LNCaP clone FGC (cell line): Measurements from ENCODE around the gene COLEC12.
A peak's percentile ranks its signal among the peaks of the same experiment; 100 is the strongest.

ENCODE experiments used
- DNase-seq: peaks from one replicate; pipeline ENCODE4 v3.0.0-alpha.2; 2011; ENCODE audit warnings: low read depth
- H3K4me3 ChIP-seq: 2 replicates; pipeline ENCODE4 v1.5.1; 2011; ENCODE audit warnings: mild to moderate bottlenecking, low read depth, low read length, control low read depth
- CTCF ChIP-seq: IDR thresholded peaks from 2 replicates; pipeline ENCODE4 v1.5.1; 2012; ENCODE audit warnings: mild to moderate bottlenecking; ENCODE audit not compliant: control insufficient read depth, insufficient read depth; ENCODE audit errors: extremely low read depth

Gene COLEC12

GRCh38 chr18:457140-457519 is 43.4 kb downstream of the COLEC12 start:
- TF ChIP-seq CTCF: no peak
- H3K4me3 ChIP-seq: no peak overlapping the region
- DNase-seq: no peak

- TF ChIP-seq CTCF: no peak
- no peak overlapping the region for H3K4me3 ChIP-seq
- no peak for DNase-seq
Measured at GRCh38 chr18:456361-457139, 44.0 kb downstream of the COLEC12 start.

GRCh38 chr18:453400-453799 is 47.1 kb downstream of the COLEC12 start:
- TF ChIP-seq CTCF: no peak

GRCh38 chr18:452816-453215 is 47.7 kb downstream of the COLEC12 start:
- no peak for DNase-seq
- H3K4me3 ChIP-seq: no peak overlapping the region
- TF ChIP-seq CTCF: no peak

More at GRCh38 chr18:453400-453799, 47.1 kb downstream of the COLEC12 start:
- DNase-seq: no peak
- H3K4me3 ChIP-seq: no peak overlapping the region

GRCh38 chr18:449374-449773 is 51.1 kb downstream of the COLEC12 start:
- peak overlapping the region; percentile 33 for H3K4me3 ChIP-seq
- TF ChIP-seq CTCF: peak; percentile 12
- peak; percentile 93 for DNase-seq

GRCh38 chr18:448116-448790 is 52.2 kb downstream of the COLEC12 start:
- peak overlapping the region; percentile 33 for H3K4me3 ChIP-seq
- no peak for TF ChIP-seq CTCF
- DNase-seq: no peak
